SKM-1 (cell line): ENCODE measurements around the gene OPCML.

Experiments used
- DNase-seq: peaks from one replicate; lab custom pipeline; 2025; ENCODE audit not compliant: unreplicated experiment; lab: John Stamatoyannopoulos, UW

Gene OPCML

DNA sequence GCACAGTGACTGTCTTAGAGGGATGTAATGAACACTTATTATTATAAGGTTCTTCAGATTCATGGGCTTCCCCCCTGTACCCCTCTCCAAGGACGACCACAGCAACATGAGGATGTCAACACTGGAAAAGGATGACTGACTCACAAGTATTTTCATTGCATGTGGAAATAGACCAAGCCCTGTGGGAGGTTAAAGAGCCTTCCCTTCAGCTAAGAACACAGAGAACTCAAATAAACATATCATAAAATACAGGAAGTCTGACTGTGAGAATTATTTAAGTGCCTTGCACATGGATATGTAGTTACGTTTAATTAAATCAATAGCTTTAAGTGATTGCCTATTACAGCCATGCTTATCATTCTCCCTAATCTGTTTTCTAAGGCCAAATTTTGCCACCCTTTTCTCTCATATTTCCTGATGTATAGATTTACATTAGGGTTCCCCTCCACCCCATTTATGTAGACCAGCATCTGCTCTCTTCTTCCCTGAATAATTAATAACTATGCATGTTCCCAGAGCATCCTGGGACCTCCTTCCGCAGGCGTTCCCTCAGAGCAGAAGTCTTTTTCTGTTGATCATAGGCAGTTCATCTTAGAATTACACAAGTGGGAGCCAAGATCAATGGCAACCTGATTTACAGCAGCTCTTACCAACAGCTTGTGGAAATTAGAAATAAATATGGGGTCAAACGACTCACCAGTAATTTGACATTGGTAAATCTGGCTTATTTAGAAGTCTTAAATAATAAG is 226.9 kb downstream of the OPCML start:
- no peak for DNase-seq

DNA sequence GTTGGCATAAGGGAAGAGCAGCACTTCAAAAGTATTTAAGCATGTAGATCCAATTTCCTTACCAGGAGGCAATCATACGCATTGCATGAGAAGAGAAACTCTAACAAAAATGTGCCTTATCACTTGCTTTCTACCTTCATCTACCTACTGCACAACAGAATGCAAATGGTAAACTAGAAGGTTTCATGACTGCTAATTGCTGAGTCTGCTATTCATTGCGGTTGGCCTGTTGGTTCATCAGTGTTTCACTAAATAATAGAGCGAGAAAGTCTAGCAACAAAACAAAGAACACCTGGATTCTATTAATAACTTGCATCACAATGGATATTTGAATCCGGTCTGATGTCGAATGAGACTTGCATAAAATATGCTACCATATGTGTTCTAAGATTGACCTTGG is 229.0 kb downstream of the OPCML start:
- no peak for DNase-seq

DNA sequence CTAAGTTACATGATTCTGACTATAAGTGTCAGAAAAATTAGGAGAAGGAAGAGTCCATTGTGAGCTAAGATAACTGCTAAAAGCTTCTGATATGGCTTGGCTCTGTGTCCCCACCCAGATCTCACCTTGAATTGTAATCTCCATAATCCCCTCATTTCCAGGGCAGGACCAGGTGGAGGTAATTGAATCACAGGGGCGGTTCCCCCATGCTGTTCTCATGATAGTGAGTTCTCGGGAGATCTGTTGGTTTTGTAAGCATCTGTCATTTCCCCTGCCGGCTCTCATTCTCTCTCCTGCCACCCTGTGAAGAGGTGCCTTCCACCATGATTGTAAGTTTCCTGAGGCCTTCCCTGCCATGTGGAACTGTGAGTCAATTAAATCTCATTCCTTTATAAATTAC is 230.2 kb downstream of the OPCML start:
- no peak for DNase-seq

DNA sequence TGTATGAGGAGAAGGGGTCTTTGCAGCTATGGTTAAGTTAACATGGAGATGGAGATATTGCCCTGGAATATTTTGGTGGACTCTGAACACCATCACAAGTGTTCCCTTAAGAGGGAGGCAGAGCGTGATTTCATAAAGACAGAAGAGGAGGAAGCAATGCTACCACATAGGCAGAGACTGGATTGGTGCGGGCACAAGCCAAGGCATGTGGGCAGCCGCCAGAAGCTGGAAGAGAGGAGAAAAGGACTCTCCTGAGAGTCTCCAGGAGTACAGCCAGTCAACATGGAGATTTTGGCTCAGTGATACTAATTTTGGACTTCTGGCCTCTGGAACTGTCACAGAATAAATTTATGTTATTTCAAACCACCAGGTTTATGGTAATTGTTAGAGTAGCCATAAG is 231.6 kb downstream of the OPCML start:
- no peak for DNase-seq

DNA sequence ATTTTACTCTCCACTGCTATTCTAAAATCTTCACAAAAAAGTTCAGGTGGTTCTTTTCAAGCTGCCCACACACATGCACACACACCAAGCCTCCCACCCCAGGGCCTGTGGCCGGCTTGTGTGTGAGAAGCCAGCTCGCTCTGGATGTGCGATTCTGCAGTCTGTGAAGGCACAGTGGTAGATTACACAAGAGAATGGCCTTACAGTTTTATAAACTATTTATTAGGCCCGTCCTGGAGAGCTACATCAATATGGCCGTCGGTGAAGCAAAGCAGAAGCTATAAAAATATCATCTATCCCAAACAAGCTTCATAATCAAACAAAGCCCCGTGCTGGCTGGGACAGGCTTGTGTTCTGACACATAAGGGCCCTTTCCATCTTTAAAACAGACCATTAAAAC is 240.5 kb downstream of the OPCML start:
- no peak for DNase-seq

DNA sequence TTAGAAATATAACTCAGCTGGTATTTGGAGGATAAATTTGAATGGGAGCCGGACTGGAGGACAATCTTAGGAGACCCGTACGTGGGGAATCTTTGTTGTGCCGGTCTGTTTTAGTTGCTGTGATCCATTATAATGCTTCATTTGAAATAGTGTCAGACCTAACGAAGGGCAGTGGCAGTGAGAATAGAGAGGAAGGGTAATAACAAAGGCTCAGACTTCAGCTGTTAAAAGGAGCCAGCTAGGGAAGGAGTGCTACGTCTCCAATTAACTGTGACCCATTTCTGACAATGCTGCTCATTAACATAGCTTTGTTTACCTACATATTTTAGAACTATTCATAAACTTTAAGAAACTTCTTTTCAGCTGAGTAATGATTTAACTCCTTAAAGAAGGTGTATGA is 246.9 kb downstream of the OPCML start:
- no peak for DNase-seq

DNA sequence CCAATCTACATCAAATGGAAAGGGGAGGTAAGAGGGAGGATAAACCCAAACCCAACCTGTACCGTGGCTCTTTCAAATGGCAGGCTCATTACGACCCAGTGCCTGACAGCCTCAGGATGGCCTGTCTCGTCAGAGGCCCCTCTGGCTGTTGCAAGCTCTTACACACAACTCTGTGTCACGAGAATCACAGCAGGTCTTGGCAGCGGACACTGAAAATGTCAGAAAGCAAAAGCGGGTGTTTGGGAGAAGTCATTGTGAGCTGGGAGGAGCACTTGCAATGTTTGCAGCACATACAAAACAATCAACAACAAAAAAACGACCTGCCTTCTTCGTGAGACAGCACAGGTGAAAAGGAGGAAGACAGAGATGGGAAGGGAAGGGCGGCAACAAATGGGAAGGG is 248.1 kb downstream of the OPCML start:
- DNase-seq: no peak

DNA sequence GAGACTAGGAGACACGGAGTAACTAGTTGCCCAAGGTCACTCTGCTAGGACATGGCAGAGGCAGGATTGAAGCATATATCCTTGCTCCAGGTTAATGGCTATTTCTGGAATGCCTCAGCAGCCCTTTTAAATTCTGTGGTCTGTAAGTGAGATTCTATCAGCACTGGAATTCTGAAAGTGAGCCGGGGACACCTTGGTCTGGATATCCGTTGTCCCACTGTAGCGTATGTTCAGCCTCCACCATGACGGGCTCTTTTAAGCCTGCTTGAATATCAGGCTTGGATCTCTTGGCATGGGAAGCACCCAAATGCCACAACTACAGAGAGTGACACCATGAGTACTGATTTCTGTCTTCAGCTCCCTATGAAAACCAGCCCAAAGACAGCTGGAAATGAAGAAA is 254.4 kb downstream of the OPCML start:
- DNase-seq: no peak

DNA sequence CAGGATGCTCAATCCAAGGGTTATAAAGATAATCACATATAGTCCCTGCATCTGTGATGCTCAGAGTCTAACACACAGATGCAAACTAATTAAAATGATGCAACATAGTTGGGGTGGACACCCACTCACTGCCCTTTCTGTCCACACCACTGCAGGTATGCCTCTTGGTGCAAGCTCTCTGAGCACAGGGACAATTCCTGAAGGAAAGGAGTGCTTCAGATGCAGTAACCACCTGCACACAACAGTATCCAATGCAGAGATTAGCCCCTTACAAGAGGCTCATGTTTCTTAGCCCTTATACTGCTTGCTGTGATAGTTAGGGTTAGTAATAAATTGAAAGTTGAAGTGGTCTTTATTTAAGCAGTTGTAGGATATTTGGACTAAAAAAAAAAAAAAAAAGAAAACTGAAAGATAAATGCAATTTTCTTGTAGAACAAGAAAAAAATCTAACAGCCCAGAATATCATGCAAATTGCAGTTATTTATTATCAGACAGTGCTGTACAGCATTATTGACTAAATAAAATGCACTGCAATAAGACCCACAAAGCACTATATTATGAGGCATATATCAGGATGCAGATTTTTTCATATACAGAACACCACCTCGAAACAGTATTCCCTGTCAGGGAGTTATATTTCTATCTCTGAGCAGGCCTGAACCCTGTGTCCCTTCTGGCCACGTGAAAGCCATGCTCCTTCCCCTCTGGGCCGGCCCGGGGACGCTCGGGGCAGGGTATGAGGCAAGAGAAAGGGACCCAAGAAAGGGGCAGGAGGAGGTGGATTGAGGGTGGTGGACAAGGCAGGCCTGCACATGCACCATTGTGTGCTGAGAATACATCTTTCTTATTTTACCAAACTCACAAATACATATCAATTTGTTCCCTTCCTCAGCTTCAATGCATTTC is 260.2 kb downstream of the OPCML start:
- no peak for DNase-seq

DNA sequence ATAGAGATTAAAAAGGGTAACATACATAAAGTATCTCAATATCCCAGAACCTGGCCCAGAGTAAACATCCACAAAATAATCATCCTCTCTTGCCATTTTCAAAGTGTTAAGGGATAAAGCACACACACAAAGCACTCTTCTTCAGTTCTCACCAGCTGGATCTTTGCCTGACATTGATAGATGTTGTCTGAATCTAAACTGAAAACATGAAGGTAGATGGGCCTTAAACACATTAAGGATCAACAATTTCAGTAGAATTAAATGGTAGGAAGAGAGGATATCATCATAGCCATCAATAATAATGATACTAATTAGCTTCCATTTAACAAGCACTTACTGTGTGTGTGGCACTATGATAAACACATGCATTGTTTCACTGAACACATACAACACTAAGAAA is 261.1 kb downstream of the OPCML start:
- DNase-seq: no peak

DNA sequence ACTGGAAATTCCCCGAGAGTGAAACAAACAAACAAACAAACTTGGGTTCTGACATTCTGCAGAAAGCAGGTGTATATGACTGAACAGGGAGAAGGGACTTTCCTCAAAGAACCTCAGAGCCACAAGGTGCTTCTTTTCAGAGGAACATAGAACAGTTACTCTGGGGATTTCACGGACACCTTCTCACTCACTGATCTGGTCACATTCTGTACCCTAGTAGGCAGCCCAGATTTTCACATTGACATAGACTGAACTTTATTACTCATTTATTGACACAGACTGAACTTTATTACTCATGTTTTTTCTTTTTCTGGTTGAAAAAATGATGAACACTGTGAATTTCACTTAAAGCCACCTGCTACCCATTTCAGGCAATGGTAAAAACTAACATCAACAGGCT is 263.0 kb downstream of the OPCML start:
- DNase-seq: no peak

DNA sequence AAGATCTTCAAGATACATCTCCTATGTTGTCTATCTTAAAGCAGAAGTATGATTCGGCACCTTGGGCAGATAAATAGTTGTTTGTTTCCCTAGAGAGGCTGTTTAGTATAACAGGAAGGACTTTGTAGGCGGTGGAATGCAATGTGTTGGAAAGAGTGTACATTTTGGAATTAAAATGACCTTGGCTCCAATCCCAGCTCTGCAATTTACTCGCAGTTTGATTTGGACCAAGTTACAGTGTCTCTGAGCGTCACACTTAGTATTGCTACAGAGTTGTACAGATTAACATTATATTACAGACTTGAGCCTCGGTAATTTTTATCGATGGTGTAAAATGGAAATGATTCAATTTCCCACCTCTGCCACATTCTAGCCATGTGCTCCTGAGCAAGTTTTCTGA is 265.3 kb downstream of the OPCML start:
- DNase-seq: no peak

DNA sequence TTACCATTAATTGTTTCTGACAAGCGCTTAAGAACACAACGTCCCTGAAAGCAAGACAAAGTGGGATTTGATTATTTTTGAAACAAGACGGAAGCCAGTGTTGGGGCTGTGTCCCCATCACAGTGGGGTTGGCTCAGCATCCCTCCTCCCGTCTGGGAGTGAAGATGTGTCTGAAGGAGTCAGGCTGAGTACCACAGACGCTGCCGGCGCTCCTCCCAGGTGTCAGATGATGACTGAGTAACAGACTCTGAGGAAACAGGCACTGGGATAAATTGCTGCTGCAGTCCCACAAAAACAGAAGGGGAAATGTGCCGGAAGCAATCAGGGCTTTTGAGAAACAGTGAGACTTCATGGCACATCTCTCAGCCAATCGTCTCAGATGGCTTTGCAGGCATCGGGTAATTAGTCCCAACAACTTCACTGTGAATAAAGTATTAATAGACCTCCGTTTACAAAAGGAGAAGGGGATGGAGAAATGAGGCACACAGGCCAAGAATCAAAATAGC is 266.7 kb downstream of the OPCML start:
- DNase-seq: no peak

DNA sequence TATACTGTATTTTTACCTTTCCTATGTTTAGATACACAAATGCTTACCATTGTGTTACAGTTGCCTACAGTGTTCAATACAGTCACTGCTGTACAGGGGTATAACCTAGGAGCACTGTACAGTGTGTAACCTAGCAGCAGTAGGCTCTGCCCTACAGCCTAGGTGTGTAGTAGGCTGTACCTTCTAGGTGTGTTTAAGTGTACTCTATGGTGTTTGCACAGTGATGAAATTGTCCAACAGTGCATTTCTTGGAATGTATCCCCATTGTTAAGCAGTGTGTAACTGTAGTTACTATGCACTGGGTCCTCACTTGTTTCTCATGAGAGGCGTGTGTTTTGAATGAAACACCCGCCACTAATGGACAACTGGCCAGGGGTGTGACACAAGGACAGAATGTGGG is 269.0 kb downstream of the OPCML start:
- DNase-seq: no peak

DNA sequence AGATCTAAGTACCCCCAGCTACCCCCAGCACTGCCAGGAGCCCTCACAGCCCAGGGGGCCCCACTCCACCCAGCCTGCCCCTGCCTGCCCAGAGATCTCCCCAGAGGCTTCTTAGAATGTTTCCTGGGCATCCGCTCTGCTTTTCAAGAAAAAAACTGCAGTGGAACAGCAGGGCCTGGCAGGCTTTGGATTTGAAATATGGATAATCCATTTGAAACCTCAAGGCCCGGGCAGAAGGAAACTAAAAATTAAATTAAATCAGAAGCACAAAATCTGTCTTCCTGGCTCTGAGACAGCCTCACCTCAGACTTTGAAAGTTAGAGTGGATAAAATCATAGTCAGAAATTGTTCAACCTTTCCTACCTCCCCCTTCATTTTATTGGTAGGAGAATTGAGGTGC is 273.6 kb downstream of the OPCML start:
- DNase-seq: no peak

DNA sequence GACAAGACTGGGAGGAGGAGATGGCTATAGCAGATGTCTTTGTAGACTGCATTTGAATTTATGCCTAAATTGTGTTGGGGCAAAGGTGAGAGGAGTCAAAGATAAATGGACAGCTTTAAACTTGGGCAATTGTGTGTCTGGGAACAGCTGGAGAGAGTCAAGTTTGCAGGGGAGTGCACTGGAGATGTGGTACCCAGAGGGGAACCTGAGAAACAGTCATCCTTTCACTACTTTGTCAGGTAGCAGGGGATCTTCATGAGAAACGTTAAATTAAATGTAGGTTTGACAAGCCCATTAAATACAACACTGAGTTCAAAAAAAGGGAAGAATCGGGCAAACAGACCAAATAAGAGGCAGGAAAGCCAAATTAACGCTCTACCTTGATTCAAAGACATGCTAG is 277.7 kb downstream of the OPCML start:
- no peak for DNase-seq

DNA sequence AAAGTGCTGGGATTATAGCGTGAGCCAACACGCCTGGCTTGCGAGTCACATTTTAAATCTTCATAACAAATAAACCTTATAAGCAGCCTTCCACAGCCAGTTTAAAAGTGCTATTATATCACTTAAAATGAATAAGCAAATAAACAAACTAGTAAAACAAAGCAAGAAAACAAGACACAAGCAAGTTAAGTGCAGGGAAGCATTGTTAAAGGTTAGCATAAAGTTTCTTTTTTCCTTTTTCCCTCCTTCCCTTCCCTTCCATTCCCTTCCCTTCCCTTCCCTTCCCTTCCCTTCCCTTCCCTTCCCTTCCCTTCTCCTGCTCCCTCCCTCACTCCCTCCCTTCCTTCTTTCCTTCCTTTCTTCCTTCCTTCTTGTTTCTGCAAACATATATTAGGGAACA is 278.7 kb downstream of the OPCML start:
- DNase-seq: no peak

DNA sequence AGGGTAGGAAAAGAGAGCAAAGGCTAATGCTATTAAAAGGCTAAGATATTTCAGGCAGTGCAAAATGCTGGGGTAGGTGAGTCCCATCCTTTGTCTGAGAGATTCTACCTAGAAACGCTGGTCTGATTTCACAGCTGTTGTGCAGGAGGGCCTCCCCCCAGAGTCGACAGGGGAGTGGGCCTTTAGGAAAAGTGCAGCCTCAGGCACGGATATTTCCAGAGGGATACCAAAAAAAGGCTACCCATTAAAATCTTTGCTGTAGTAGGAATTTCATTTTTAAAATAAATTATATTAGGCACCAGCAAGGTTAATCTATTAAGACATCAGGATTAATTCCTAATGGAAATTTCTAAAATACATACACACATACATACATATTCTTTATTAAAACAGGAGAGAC is 280.5 kb downstream of the OPCML start:
- no peak for DNase-seq

DNA sequence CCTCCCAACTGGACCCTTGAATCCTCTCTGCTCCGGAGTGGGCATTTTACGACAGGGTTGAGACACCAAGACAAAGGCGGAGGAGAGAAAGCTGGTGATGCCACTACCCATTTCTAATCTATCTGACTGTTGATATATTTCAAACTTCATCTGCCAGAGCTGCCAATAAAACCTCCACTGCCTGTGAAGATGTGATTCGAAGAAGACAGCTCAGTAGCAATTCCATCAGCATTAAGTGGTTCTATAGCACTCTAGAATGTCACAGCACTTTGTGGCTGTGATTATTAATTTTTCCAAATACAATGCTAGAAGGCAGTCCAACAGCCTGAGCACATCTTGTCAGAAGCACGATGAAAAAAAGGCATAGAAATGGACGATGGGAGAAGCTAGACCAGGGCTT is 282.8 kb downstream of the OPCML start:
- no peak for DNase-seq

DNA sequence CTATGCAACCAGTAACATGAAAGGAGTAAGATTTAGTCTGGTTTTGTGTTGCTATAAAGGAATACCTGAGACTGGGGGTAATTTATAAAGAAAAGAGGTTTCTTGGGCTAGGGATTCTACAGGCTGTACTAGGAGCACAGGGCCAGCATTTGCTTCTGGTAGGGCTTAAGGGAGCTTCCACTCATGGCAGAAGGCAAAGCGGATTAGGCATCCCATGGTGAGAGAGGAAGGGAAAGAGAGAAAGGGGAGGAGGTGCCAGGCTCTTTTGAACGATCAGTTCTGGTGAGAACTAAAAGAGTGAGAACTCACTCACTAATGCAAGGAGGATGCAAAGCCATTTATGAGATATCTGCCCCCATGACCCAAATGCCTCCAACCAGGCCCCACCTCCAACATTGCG is 283.2 kb downstream of the OPCML start:
- no peak for DNase-seq

DNA sequence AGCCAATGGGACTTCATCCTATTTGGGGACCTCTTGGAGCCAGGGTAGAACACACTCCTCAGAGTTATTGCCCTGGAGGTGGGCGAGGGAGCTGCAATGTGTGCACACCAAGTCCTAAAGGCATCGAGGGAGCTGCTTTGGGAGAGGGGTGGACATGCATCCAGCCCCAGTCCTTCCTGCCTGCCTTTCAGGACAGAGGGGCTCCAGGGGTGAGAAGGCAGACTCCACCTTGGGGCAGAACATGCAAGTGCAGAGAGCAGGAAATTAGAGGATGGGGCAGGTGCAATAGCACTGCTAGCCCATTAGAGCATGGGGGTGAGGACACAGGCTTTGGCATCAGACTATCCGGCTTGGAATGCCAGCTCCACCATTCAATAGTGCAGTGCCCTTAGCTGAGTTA is 288.5 kb downstream of the OPCML start:
- no peak for DNase-seq

DNA sequence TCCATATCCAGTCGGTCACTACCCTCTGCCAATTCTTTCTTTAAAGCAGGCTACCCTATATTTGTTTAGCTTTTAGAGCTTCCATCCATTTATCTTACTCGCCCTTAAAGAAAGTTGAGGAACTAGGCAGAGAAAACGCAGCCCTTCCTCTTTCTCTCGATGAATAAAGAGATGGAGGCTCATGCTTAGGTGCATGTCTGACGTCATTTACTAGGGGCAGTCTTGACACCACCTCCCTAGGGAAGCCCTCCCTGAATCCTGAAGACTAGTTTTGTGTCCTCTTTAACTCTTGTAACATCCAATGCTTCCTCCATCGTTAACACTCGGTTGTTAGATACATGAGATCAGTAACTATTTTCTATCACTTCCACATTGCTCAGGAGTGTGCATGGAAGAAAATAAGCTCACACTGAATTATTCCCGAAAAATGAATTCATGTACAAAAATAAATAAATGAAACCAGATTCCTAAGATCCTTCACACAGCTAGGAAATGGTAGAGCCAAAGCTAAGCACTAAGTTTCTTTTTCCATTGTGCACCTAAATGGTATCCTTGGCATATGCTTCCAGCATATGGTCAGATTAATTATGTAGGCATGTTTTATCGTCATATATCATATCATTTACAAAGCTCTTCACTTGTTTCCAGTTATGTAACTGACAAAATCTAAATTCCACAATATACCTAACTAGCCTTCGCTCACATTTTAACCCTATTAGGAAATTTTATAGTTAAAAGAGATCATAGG is 291.2 kb downstream of the OPCML start:
- no peak for DNase-seq
